ENCODE results near the gene ABCF1.

Gene ABCF1

DNA sequence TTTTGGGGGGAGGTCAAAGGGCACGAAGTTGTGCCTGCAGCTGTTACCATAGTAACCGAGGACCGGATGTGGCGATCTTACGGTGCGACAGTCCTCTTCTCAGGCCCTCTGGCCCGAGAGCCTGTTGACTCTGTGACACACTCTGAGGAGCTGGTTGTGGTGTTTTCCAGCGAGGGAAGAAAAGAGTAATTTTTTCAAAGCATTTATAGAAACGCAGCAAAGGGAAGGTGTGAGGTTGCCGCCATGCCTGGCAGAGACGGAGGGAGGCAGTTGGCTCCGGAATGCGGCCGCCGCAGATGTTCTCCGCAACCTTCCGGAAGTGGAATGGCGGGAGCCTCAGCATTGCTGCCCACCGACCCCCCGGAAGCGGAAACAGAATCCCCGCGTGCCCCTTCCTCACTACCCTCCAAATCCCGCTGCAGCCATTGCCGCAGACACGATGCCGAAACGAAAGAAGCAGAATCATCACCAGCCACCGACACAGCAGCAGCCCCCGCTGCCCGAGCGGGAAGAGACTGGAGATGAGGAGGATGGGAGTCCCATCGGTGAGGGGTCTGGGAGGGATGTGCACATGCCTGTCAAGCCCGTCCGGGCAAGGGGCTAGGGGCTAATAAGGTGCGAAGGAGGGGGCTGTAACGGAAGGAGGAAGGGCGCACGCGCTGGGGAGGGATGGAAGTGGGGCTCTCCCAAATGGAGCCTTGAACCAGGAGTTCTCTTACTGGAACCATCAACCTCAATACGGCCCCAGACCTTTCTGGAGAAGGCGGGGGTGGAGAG lies 14.1 kb upstream of the ABCF1 start, which contains the start of gene PRR3:
Gene PRR3 (plus strand): TSS at position 390 of the 777 bp plus-strand sequence. CDS start 50 bp downstream, at position 440.
- Histone ChIP-seq H3K4me1 (ENCODE audit: control insufficient read depth in 2 of 2, insufficient read depth in 2 of 2, low read length in 2 of 2) (peaks cover 12 to 22% of the 10 kb centered on the region in 2 donors), H3K9me3 (ENCODE audit: control insufficient read depth in 2 of 2, low read length in 2 of 2) (no peaks in the 10 kb centered on the region), H3K36me3 (ENCODE audit: control insufficient read depth in 2 of 2, insufficient read depth in 2 of 2, low read length in 2 of 2) (peaks cover 20 to 27% of the 10 kb centered on the region in 2 donors), H3K27me3 (ENCODE audit: control insufficient read depth in 2 of 2, insufficient read depth in 2 of 2, low read length in 2 of 2) (no peaks in the 10 kb centered on the region), H3K27ac (ENCODE audit: low read depth in 2 of 2, low read length in 2 of 2) (peak within 1 kb of the TSS; percentile 97 to 98), H3K9ac (ENCODE audit: low read depth in 1 of 2, low read length in 2 of 2) (peak within 1 kb of the TSS; percentile 92 to 97), H3K4me3 (ENCODE audit: low read length in 2 of 2) (peak within 1 kb of the TSS; percentile 98)

DNA sequence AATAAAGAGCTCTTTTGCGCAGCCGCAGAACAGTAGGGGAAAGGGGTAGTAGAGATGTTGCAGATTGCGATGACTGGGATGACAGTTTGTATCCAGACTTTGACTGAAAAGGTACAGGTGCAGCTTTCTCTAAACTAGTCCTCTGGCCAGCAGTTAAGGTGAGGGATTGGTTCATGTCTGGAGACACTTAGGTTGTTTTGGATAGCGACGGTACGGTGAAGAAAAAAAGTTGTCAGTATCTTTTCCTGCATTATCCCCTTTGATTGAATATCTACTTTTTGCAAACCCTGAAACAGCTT lies 13.6 kb upstream of the ABCF1 start:
- H3K9ac ChIP-seq (ENCODE audit: low read depth in 1 of 2, low read length in 2 of 2): peak overlapping the region; percentile 92 to 97
- H3K9me3 ChIP-seq (ENCODE audit: control insufficient read depth in 2 of 2, low read length in 2 of 2): no peaks in the 10 kb centered on the region
- H3K27me3 ChIP-seq (ENCODE audit: control insufficient read depth in 2 of 2, insufficient read depth in 2 of 2, low read length in 2 of 2): no peaks in the 10 kb centered on the region
- peaks cover 12 to 22% of the 10 kb centered on the region in 2 donors for H3K4me1 ChIP-seq (ENCODE audit: control insufficient read depth in 2 of 2, insufficient read depth in 2 of 2, low read length in 2 of 2)
- peak overlapping the region in 1 of 2 donors; percentile 98 for H3K27ac ChIP-seq (ENCODE audit: low read depth in 2 of 2, low read length in 2 of 2)
- peaks cover 20 to 26% of the 10 kb centered on the region in 2 donors for H3K36me3 ChIP-seq (ENCODE audit: control insufficient read depth in 2 of 2, insufficient read depth in 2 of 2, low read length in 2 of 2)
- H3K4me3 ChIP-seq (ENCODE audit: low read length in 2 of 2): peak overlapping the region; percentile 98

DNA sequence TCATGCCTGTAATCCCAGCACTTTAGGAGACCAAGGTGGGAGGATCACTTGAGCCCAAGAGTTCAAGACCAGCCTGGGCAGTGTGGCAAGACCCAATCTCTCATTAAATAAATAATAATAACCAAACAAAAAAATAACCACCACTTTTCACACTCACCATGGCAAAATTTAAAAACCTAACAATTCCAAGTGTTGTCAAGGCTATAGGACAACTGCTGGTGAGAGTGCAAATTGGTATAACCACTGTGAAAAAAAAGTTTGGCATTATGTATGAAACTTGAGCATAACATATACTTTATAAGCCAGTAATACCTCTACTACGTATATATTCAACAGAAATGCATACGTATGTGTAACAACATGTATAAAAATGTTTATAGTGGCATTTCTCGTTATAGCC lies 10.3 kb upstream of the ABCF1 start:
- no peaks in the 10 kb centered on the region for H3K27me3 ChIP-seq (ENCODE audit: control insufficient read depth in 2 of 2, insufficient read depth in 2 of 2, low read length in 2 of 2)
- no peak overlapping the region for H3K27ac ChIP-seq (ENCODE audit: low read depth in 2 of 2, low read length in 2 of 2)
- peaks cover 10 to 12% of the 10 kb centered on the region in 2 donors for H3K4me1 ChIP-seq (ENCODE audit: control insufficient read depth in 2 of 2, insufficient read depth in 2 of 2, low read length in 2 of 2)
- no peak overlapping the region for H3K9ac ChIP-seq (ENCODE audit: low read depth in 1 of 2, low read length in 2 of 2)
- no peak overlapping the region for H3K4me3 ChIP-seq (ENCODE audit: low read length in 2 of 2)
- no peaks in the 10 kb centered on the region for H3K9me3 ChIP-seq (ENCODE audit: control insufficient read depth in 2 of 2, low read length in 2 of 2)
- H3K36me3 ChIP-seq (ENCODE audit: control insufficient read depth in 2 of 2, insufficient read depth in 2 of 2, low read length in 2 of 2): peaks cover 11 to 14% of the 10 kb centered on the region in 2 donors

DNA sequence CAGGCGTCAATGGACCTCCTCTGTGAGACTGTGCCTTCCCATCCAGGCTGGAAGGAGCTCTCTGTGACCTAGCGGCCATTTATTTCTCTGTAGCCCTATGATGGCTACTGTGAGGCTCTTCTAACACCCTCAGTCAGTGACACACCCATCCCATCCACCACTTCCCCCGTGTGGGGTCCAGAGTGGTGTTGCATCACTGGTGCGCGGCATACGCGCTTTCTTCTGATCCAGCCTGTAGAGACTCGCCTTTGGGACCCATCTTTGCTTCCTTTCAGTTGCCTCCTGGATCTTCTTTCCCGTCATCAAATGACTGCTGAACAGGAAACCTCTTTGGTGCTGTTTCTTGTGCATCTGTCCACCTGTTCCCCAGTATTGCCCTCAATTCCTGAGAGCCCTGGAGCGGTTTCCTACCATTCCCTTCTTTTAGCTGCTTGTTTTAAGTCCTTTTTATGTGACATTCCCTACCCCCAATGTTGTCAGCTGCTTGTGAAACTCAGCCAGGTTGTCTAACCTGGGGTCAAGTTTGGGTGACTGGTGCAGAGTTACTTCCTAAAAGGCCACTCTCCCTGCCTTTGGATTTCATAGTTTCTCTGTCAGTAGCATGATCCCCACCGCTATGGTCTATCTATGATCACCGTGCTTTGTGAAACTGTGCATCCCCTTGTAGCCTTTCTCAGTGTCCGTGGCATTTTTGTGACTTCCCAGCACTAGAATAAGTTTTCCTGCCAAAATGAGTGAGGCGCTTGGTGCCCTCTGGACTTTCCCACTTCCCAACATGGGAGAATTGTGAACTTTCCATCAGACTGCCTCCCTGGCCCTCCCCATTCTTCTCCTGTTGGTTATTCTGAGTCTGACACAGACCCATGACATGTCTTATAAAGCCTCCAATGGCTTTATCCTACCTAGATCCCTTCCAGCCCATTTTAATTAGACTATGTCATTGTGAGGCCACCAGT lies 8.5 kb upstream of the ABCF1 start:
- H3K4me3 ChIP-seq (ENCODE audit: low read length in 2 of 2): no peak overlapping the region
- no peak overlapping the region for H3K27ac ChIP-seq (ENCODE audit: low read depth in 2 of 2, low read length in 2 of 2)
- H3K9me3 ChIP-seq (ENCODE audit: control insufficient read depth in 2 of 2, low read length in 2 of 2): no peaks in the 10 kb centered on the region

DNA sequence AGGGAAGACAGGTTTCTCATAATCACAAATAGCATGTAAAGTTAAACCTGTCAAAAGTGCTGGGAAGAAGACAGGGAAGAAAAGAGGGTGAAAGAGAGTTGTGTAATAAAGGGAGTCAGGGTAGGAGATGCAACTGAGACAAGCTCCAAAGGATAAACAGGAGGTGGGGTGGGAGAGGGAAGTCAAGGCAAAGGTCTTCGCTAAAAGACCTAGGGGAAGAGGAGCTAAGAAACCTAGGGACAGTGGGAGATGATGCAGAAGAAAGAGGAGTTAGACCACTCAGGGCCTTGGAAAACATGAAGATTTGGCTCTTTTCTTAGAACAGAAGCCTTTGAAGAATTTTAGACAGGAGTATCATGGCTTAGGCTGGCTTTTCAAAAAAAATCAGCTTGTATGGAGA lies 7.1 kb upstream of the ABCF1 start:
- H3K4me1 ChIP-seq (ENCODE audit: control insufficient read depth in 2 of 2, insufficient read depth in 2 of 2, low read length in 2 of 2): no peaks in the 10 kb centered on the region
- H3K36me3 ChIP-seq (ENCODE audit: control insufficient read depth in 2 of 2, insufficient read depth in 2 of 2, low read length in 2 of 2): peaks cover 11 to 14% of the 10 kb centered on the region in 2 donors
- H3K4me3 ChIP-seq (ENCODE audit: low read length in 2 of 2): no peak overlapping the region
- H3K9me3 ChIP-seq (ENCODE audit: control insufficient read depth in 2 of 2, low read length in 2 of 2): no peaks in the 10 kb centered on the region
- H3K27me3 ChIP-seq (ENCODE audit: control insufficient read depth in 2 of 2, insufficient read depth in 2 of 2, low read length in 2 of 2): no peaks in the 10 kb centered on the region
- no peak overlapping the region for H3K27ac ChIP-seq (ENCODE audit: low read depth in 2 of 2, low read length in 2 of 2)
- no peak overlapping the region for H3K9ac ChIP-seq (ENCODE audit: low read depth in 1 of 2, low read length in 2 of 2)

More for the DNA sequence above, 8.5 kb upstream of the ABCF1 start:
- Histone ChIP-seq H3K9ac (ENCODE audit: low read depth in 1 of 2, low read length in 2 of 2) (no peak overlapping the region), H3K27me3 (ENCODE audit: control insufficient read depth in 2 of 2, insufficient read depth in 2 of 2, low read length in 2 of 2) (no peaks in the 10 kb centered on the region), H3K4me1 (ENCODE audit: control insufficient read depth in 2 of 2, insufficient read depth in 2 of 2, low read length in 2 of 2) (peaks cover 4 to 6% of the 10 kb centered on the region in 2 donors), H3K36me3 (ENCODE audit: control insufficient read depth in 2 of 2, insufficient read depth in 2 of 2, low read length in 2 of 2) (peaks cover 11 to 14% of the 10 kb centered on the region in 2 donors)

DNA sequence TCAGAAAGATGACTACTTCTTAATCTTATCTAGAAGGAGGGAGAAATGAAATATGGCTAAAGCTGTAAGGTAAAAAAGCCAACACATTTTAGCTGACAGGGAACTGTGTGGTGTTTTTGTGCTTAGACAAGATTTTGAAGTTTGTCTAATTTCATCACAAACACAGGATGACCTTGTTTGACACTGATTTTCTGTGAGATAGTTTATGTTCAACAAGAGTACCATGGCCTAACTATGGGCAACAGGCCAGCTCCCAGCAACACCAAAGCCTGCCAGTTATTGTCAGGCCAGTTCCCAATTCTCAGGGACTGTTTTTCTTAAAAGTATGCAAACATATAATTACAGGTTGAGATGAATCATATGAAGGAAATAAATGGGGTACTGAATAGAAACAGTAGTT lies 5.5 kb upstream of the ABCF1 start:
- no peak overlapping the region for H3K9ac ChIP-seq (ENCODE audit: low read depth in 1 of 2, low read length in 2 of 2)
- H3K4me1 ChIP-seq (ENCODE audit: control insufficient read depth in 2 of 2, insufficient read depth in 2 of 2, low read length in 2 of 2): peaks cover 6 to 8% of the 10 kb centered on the region in 2 donors
- no peak overlapping the region for H3K27ac ChIP-seq (ENCODE audit: low read depth in 2 of 2, low read length in 2 of 2)
- H3K36me3 ChIP-seq (ENCODE audit: control insufficient read depth in 2 of 2, insufficient read depth in 2 of 2, low read length in 2 of 2): peaks cover 11 to 14% of the 10 kb centered on the region in 2 donors
- no peak overlapping the region for H3K4me3 ChIP-seq (ENCODE audit: low read length in 2 of 2)
- no peaks in the 10 kb centered on the region for H3K27me3 ChIP-seq (ENCODE audit: control insufficient read depth in 2 of 2, insufficient read depth in 2 of 2, low read length in 2 of 2)
- no peaks in the 10 kb centered on the region for H3K9me3 ChIP-seq (ENCODE audit: control insufficient read depth in 2 of 2, low read length in 2 of 2)

DNA sequence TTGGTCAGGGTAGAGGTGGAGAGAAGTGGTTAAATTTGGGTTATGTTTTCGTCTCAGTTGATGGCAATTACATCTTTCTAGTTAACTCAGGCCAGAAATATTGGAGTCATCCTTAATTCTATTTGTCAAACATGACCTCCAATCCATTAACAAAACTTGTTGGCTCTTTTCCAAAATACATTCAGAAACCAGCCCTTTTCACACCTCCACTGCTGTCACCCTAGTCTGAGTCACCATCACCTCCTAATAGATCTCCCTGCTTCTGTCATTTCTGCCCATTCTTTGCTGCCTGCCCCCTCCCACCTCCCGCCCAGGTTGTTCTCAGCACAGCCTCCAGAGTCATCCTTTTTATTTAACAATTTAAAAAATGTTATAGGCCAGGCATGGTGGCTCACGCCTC lies 3.0 kb upstream of the ABCF1 start:
- Histone ChIP-seq H3K27me3 (ENCODE audit: control insufficient read depth in 2 of 2, insufficient read depth in 2 of 2, low read length in 2 of 2) (no peaks in the 10 kb centered on the region), H3K9ac (ENCODE audit: low read depth in 1 of 2, low read length in 2 of 2) (no peak overlapping the region), H3K9me3 (ENCODE audit: control insufficient read depth in 2 of 2, low read length in 2 of 2) (no peaks in the 10 kb centered on the region), H3K4me1 (ENCODE audit: control insufficient read depth in 2 of 2, insufficient read depth in 2 of 2, low read length in 2 of 2) (peaks cover 15 to 24% of the 10 kb centered on the region in 2 donors), H3K4me3 (ENCODE audit: low read length in 2 of 2) (no peak overlapping the region), H3K27ac (ENCODE audit: low read depth in 2 of 2, low read length in 2 of 2) (no peak overlapping the region), H3K36me3 (ENCODE audit: control insufficient read depth in 2 of 2, insufficient read depth in 2 of 2, low read length in 2 of 2) (no peaks in the 10 kb centered on the region)

DNA sequence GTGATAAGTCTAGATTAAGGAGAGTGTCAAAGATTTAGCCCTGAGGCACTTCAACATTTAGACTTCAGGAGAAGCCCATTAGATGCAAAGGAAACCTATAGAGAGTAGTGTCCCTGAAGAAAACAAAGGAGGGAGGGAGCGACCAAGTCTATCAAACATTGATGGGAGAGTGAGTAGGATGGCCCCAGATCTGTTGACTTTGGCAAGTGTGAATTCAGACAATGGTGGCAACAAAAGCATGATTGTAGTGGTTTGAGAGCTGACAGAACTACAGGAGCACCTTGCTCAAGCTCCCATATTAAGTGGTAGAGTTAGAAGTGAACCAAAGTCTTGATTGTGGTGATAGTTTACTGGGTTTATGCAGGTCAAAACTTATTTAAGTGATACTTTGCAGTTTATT lies 979 bp upstream of the ABCF1 start:
- peak overlapping the region; percentile 79 to 88 for H3K9ac ChIP-seq (ENCODE audit: low read depth in 1 of 2, low read length in 2 of 2)
- H3K4me1 ChIP-seq (ENCODE audit: control insufficient read depth in 2 of 2, insufficient read depth in 2 of 2, low read length in 2 of 2): peaks cover 15 to 25% of the 10 kb centered on the region in 2 donors
- no peaks in the 10 kb centered on the region for H3K9me3 ChIP-seq (ENCODE audit: control insufficient read depth in 2 of 2, low read length in 2 of 2)
- H3K27ac ChIP-seq (ENCODE audit: low read depth in 2 of 2, low read length in 2 of 2): no peak overlapping the region
- no peaks in the 10 kb centered on the region for H3K27me3 ChIP-seq (ENCODE audit: control insufficient read depth in 2 of 2, insufficient read depth in 2 of 2, low read length in 2 of 2)
- peak overlapping the region; percentile 73 to 97 for H3K4me3 ChIP-seq (ENCODE audit: low read length in 2 of 2)
- peaks cover 0 to 4% of the 10 kb centered on the region in 2 donors for H3K36me3 ChIP-seq (ENCODE audit: control insufficient read depth in 2 of 2, insufficient read depth in 2 of 2, low read length in 2 of 2)

DNA sequence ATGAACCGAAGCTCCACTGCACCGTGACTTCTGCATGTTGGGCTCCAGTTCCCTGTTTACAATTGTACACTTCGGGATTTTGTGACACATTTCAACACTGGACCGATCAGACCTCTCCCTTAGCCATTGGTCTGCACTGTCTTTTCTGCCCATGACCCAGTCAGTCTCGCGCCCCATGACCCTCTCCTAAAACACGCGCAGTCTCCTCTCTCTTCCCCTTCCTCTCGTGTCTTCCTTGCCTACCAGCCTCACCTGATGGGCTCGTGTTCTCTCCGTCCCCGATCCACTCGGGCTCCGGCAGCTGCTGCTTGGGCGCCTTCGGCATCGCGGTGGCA lies 535 bp upstream of the ABCF1 start:
- Histone ChIP-seq H3K27me3 (ENCODE audit: control insufficient read depth in 2 of 2, insufficient read depth in 2 of 2, low read length in 2 of 2) (no peaks in the 10 kb centered on the region), H3K27ac (ENCODE audit: low read depth in 2 of 2, low read length in 2 of 2) (peak overlapping the region; percentile 62 to 94), H3K4me1 (ENCODE audit: control insufficient read depth in 2 of 2, insufficient read depth in 2 of 2, low read length in 2 of 2) (peaks cover 15 to 25% of the 10 kb centered on the region in 2 donors), H3K36me3 (ENCODE audit: control insufficient read depth in 2 of 2, insufficient read depth in 2 of 2, low read length in 2 of 2) (peaks cover 0 to 4% of the 10 kb centered on the region in 2 donors), H3K9me3 (ENCODE audit: control insufficient read depth in 2 of 2, low read length in 2 of 2) (no peaks in the 10 kb centered on the region), H3K9ac (ENCODE audit: low read depth in 1 of 2, low read length in 2 of 2) (peak overlapping the region; percentile 79 to 88), H3K4me3 (ENCODE audit: low read length in 2 of 2) (peak overlapping the region; percentile 73 to 97)

DNA sequence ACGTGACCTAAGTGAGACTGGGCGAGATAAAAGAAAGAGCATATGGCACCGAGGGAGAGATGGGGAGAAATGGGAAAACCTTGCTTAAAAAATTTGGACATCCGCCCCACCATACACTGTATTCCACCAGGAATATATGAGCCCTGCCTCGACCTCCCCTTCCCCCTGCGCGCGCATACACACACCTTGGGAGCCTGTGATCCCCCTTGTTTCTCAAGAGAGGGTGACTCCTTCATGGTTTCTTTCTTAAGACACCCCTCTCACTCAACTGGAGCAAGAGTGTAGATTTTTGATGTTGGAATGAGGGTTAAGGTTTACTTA lies 480 bp downstream of the ABCF1 start:
- peaks cover 15 to 25% of the 10 kb centered on the region in 2 donors for H3K4me1 ChIP-seq (ENCODE audit: control insufficient read depth in 2 of 2, insufficient read depth in 2 of 2, low read length in 2 of 2)
- H3K4me3 ChIP-seq (ENCODE audit: low read length in 2 of 2): peak overlapping the region; percentile 87 to 97
- H3K27me3 ChIP-seq (ENCODE audit: control insufficient read depth in 2 of 2, insufficient read depth in 2 of 2, low read length in 2 of 2): no peaks in the 10 kb centered on the region
- H3K9ac ChIP-seq (ENCODE audit: low read depth in 1 of 2, low read length in 2 of 2): peak overlapping the region; percentile 79 to 90
- no peaks in the 10 kb centered on the region for H3K9me3 ChIP-seq (ENCODE audit: control insufficient read depth in 2 of 2, low read length in 2 of 2)
- peaks cover 2 to 8% of the 10 kb centered on the region in 2 donors for H3K36me3 ChIP-seq (ENCODE audit: control insufficient read depth in 2 of 2, insufficient read depth in 2 of 2, low read length in 2 of 2)
- peak overlapping the region; percentile 88 to 94 for H3K27ac ChIP-seq (ENCODE audit: low read depth in 2 of 2, low read length in 2 of 2)
